Liver (tissue), 9 donors: ENCODE measurements around the gene FLNC. TPM values are rescaled to one million over a fixed set of nuclear protein-coding genes. Genes with fewer than 3 reads are reported as not detected.
A peak's percentile ranks its signal among the peaks of the same experiment; 100 is the strongest.

ENCODE experiments used
- DNase-seq: peaks from one replicate; pipeline ENCODE4 v3.0.0-alpha.2; 2017; ENCODE audit warnings: low spot score
- H3K27ac ChIP-seq, 2 donors: one replicate each; pipeline ENCODE4 v1.7.0; 2013; ENCODE audit warnings: inconsistent platforms in 2 of 2, low read length in 2 of 2, control low read depth in 1 of 2, low read depth in 1 of 2, mild to moderate bottlenecking in 1 of 2
- H3K27me3 ChIP-seq, 4 donors: one replicate each; pipeline versions ENCODE4 v1.6.1 to v1.7.0; 2013; ENCODE audit warnings: low read length in 3 of 4, inconsistent platforms in 1 of 4, mild to moderate bottlenecking in 1 of 4, moderate library complexity in 1 of 4; ENCODE audit not compliant: control insufficient read depth in 4 of 4, insufficient read depth in 4 of 4
- H3K36me3 ChIP-seq, 4 donors: one replicate each; pipeline versions ENCODE4 v1.6.1 to v1.7.0; 2013; ENCODE audit warnings: low read length in 3 of 4, mild to moderate bottlenecking in 3 of 4, low read depth in 1 of 4, moderate library complexity in 1 of 4; ENCODE audit not compliant: control insufficient read depth in 4 of 4, insufficient read depth in 3 of 4
- H3K4me1 ChIP-seq, 4 donors: one replicate each; pipeline versions ENCODE4 v1.6.1 to v1.7.0; 2013; ENCODE audit warnings: low read length in 3 of 4, mild to moderate bottlenecking in 3 of 4, moderate library complexity in 1 of 4; ENCODE audit not compliant: control insufficient read depth in 4 of 4, insufficient read depth in 4 of 4
- H3K4me3 ChIP-seq, 3 donors: one replicate each; pipeline versions ENCODE4 v1.6.1 to v1.7.0; 2013; ENCODE audit warnings: low read length in 3 of 3, control low read depth in 1 of 3, low read depth in 1 of 3, mild to moderate bottlenecking in 1 of 3
- H3K9ac ChIP-seq, 2 donors: one replicate each; pipeline ENCODE4 v1.7.0; 2013; ENCODE audit warnings: low read length in 2 of 2, mild to moderate bottlenecking in 2 of 2, moderate library complexity in 2 of 2, control low read depth in 1 of 2, low read depth in 1 of 2
- H3K9me3 ChIP-seq, 4 donors: one replicate each; pipeline versions ENCODE4 v1.6.1 to v1.7.0; 2013; ENCODE audit warnings: low read length in 3 of 4; ENCODE audit not compliant: control insufficient read depth in 4 of 4
- FOXA2 ChIP-seq: IDR thresholded peaks from 2 replicates; pipeline ENCODE4 v1.6.1; 2016; ENCODE audit warnings: antibody characterized with exemption
- HNF4G ChIP-seq: IDR thresholded peaks from 2 replicates; pipeline ENCODE4 v1.6.1; 2016; ENCODE audit warnings: antibody characterized with exemption
- JUND ChIP-seq, 2 donors: IDR thresholded peaks; 2 replicates each; pipeline ENCODE4 v1.6.1; 2016; ENCODE audit warnings: antibody characterized with exemption in 2 of 2
- NR2F2 ChIP-seq: IDR thresholded peaks from 2 replicates; pipeline ENCODE4 v1.6.1; 2016; ENCODE audit warnings: antibody characterized with exemption
- RXRA ChIP-seq, 2 donors: IDR thresholded peaks; 2 replicates each; pipeline ENCODE4 v1.6.1; 2017 to 2018; ENCODE audit warnings: antibody characterized with exemption in 2 of 2, mild to moderate bottlenecking in 1 of 2
- SP1 ChIP-seq: IDR thresholded peaks from 2 replicates; pipeline ENCODE4 v1.6.1; 2018; ENCODE audit warnings: antibody characterized with exemption, mild to moderate bottlenecking
- TAF1 ChIP-seq: conservative IDR thresholded peaks from 2 replicates; pipeline ENCODE4 v1.6.1; 2016; ENCODE audit warnings: antibody characterized with exemption, mild to moderate bottlenecking
- WGBS: extraction: QIAGEN DNeasy Blood & Tissue Kit; methylation state at CpG from one replicate; pipeline ENCODE4 v1.1.7; 2013; 5-methylcytosine and 5-hydroxymethylcytosine counted together
- polyA plus RNA-seq, 2 donors: library from polyadenylated mRNA; stranded (reverse) in 1 of 2; unstranded in 1 of 2; fragments of 200-250 nt in 1 of 2; fragments of >200 nt in 1 of 2; fragmentation: Nextera tagmentation in 1 of 2; extraction: Ambion mirVana in 1 of 2; gene quantifications; one replicate each; pipeline versions ENCODE4 v1.2.1 to v1.2.3, GENCODE V29; 2013 to 2015
- total RNA-seq, 2 donors: library from RNA; depleted of rRNA; stranded (reverse); fragments of >200 nt; gene quantifications; one replicate each; pipeline ENCODE4 v1.2.3, GENCODE V29; 2014
- TF ChIP-seq, protein P1 (sequence below): IDR thresholded peaks from 2 replicates; pipeline ENCODE4 v1.6.1; 2016; ENCODE audit warnings: antibody characterized with exemption
- TF ChIP-seq, protein P2 (sequence below): IDR thresholded peaks from 2 replicates; pipeline ENCODE4 v1.6.1; 2016; ENCODE audit warnings: antibody characterized with exemption, mild to moderate bottlenecking
- TF ChIP-seq, protein P3 (sequence below): IDR thresholded peaks from 2 replicates; pipeline ENCODE4 v1.6.1; 2016; ENCODE audit warnings: antibody characterized with exemption
- donor health status: healthy.
- donor health status: healthy.
- donor health status: healthy.
- donor health status: healthy.
- donor health status: healthy.

FLNC gene
- total and polyA plus RNA-seq, 4 donors, result 0.03 to 2.3 (median 0.53) TPM

DNA sequence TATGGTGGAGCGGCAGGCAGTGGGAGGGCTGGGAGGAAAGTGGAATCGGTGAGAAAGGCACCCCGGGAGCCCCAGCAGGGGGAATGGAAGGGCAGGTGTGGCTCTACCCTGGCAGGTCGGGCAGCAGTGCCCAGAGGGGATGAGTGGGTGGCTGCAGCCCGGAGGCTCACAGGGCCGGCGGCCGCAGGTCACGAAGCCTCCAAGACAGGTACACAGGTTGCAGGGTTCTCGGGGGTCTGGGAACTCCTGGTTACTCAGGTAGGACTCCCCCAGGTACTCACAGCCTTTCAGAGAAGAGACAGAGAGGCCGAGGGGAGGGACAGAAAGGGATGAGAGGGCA lies 58.5 kb downstream of the FLNC start (continued):
- TF ChIP-seq, protein P1, sequence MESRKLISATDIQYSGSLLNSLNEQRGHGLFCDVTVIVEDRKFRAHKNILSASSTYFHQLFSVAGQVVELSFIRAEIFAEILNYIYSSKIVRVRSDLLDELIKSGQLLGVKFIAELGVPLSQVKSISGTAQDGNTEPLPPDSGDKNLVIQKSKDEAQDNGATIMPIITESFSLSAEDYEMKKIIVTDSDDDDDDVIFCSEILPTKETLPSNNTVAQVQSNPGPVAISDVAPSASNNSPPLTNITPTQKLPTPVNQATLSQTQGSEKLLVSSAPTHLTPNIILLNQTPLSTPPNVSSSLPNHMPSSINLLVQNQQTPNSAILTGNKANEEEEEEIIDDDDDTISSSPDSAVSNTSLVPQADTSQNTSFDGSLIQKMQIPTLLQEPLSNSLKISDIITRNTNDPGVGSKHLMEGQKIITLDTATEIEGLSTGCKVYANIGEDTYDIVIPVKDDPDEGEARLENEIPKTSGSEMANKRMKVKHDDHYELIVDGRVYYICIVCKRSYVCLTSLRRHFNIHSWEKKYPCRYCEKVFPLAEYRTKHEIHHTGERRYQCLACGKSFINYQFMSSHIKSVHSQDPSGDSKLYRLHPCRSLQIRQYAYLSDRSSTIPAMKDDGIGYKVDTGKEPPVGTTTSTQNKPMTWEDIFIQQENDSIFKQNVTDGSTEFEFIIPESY, result no peak

DNA sequence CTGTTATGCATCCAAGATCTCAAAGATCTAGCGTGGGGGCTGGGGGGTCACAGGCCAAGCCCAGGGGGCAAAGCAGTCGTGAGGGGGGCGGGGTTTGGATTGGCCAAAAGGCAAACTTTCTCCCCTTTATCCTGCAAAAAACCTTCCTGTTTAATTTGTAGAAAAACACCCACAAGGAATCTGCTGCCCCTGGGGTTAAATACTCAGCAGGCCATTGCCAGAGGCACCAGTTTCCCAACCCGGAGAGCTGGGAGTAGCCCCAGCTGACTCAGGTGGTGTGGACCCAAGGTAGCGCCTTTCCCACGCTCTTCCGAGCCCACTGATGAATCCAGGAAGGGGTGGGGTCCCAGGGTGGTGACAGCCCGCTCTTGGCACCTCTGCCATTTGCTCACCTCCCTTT lies 58.9 kb downstream of the FLNC start:
- Histone ChIP-seq H3K9me3 (no peaks in the 10 kb centered on the region), H3K27ac (no peak overlapping the region), H3K4me1 (peaks cover 0 to 3% (median 1%) of the 10 kb centered on the region in 4 donors), H3K4me3 (no peak overlapping the region), H3K36me3 (no peaks in the 10 kb centered on the region), H3K9ac (no peak overlapping the region), H3K27me3 (no peaks in the 10 kb centered on the region)
- TF ChIP-seq, protein P2, sequence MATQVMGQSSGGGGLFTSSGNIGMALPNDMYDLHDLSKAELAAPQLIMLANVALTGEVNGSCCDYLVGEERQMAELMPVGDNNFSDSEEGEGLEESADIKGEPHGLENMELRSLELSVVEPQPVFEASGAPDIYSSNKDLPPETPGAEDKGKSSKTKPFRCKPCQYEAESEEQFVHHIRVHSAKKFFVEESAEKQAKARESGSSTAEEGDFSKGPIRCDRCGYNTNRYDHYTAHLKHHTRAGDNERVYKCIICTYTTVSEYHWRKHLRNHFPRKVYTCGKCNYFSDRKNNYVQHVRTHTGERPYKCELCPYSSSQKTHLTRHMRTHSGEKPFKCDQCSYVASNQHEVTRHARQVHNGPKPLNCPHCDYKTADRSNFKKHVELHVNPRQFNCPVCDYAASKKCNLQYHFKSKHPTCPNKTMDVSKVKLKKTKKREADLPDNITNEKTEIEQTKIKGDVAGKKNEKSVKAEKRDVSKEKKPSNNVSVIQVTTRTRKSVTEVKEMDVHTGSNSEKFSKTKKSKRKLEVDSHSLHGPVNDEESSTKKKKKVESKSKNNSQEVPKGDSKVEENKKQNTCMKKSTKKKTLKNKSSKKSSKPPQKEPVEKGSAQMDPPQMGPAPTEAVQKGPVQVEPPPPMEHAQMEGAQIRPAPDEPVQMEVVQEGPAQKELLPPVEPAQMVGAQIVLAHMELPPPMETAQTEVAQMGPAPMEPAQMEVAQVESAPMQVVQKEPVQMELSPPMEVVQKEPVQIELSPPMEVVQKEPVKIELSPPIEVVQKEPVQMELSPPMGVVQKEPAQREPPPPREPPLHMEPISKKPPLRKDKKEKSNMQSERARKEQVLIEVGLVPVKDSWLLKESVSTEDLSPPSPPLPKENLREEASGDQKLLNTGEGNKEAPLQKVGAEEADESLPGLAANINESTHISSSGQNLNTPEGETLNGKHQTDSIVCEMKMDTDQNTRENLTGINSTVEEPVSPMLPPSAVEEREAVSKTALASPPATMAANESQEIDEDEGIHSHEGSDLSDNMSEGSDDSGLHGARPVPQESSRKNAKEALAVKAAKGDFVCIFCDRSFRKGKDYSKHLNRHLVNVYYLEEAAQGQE, result no peak
- TF ChIP-seq HNF4G, result no peak
- TF ChIP-seq TAF1, result no peak
- no peak for TF ChIP-seq NR2F2
- TF ChIP-seq, protein P3, sequence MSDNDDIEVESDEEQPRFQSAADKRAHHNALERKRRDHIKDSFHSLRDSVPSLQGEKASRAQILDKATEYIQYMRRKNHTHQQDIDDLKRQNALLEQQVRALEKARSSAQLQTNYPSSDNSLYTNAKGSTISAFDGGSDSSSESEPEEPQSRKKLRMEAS, result no peak
- no peak for TF ChIP-seq RXRA (IDR thresholded peaks at IDR 0.05)
- TF ChIP-seq, protein P1, result no peak
- TF ChIP-seq JUND (IDR thresholded peaks at IDR 0.05), result no peak
- TF ChIP-seq SP1, result no peak
- WGBS, result 63% methylated on average over 8 of the region's 8 CpGs
- no peak for DNase-seq

DNA sequence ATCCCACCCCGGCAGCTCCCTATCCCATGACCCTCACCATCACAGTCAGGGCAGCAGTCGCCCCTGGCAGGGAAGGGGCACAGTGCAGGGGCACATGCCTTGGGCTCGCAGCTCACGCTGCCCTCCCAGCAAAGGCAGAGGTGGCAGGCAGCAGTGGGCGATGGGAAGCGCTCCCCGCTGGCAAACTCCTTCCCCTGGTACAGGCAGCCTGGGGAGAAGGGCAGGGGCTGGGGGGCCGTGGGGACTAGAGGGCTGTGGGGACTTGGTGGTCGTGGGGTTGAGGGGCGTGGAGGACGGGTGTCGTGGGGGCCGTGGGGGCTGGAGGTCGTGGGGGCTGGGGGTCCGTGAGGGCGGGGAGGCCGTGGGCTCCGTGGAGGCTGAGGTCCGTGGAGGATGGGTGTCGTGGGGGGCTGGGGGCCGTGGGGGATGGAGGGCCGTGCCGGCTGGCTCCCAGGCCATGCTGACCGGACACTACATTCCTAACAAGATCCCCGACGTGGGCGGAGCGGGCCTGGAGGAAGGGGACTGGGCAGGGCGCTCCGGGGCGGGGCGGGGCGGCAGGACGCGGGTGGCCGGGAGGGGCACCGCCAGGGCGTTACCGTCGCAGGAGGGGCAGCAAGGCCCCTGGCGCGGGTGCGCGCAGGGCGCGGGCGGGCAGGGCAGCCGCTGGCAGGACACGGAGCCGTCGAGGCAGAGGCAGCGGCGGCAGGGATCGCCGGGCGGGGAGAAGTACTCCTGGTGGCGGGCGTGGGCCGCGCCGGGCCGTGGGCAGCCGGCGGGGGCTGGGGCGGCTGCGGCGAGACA lies 60.3 kb downstream of the FLNC start:
- Histone ChIP-seq H3K9me3 (no peaks in the 10 kb centered on the region), H3K27ac (no peak overlapping the region), H3K27me3 (no peaks in the 10 kb centered on the region), H3K4me1 (peaks cover 0 to 3% (median 1%) of the 10 kb centered on the region in 4 donors), H3K4me3 (peak overlapping the region in 1 of 3 donors; percentile 43), H3K36me3 (no peaks in the 10 kb centered on the region), H3K9ac (no peak overlapping the region)
- DNase-seq, result no peak
- TF ChIP-seq NR2F2, result no peak
- TF ChIP-seq JUND (IDR thresholded peaks at IDR 0.05), result no peak
- no peak for TF ChIP-seq FOXA2
- TF ChIP-seq, protein P2, result no peak
- no peak for TF ChIP-seq RXRA (IDR thresholded peaks at IDR 0.05)
- 30% methylated on average over 67 of the region's 67 CpGs for WGBS
